GOT3 (cell line): Measurements from ENCODE around the gene DNMT3A.
A peak's percentile ranks its signal among the peaks of the same experiment; 100 is the strongest.

ENCODE experiments used
- DNase-seq: peaks from one replicate; lab custom pipeline; 2025; ENCODE audit warnings: mixed read lengths; lab: John Stamatoyannopoulos, UW

Gene DNMT3A

GRCh38 chr2:25341753-25342371 is at the start of gene DNMT3A:
Gene DNMT3A, minus strand, starts transcription at chr2:25341925. Its CDS starts 27,941 bp downstream, at chr2:25313984.
- no peak for DNase-seq

GRCh38 chr2:25389161-25389560 is 47.4 kb upstream of the DNMT3A start:
- DNase-seq = no peak

GRCh38 chr2:25388491-25388890 is 46.8 kb upstream of the DNMT3A start:
- no peak for DNase-seq

GRCh38 chr2:25387876-25388449 is 46.2 kb upstream of the DNMT3A start:
- DNase-seq = no peak

- DNase-seq = no peak
Observed at GRCh38 chr2:25386971-25387875, 45.5 kb upstream of the DNMT3A start.

- no peak for DNase-seq
Observed at GRCh38 chr2:25385910-25386309, 44.2 kb upstream of the DNMT3A start.

- DNase-seq = no peak
Observed at GRCh38 chr2:25383806-25384205, 42.1 kb upstream of the DNMT3A start.

- no peak for DNase-seq
Observed at GRCh38 chr2:25381502-25381901, 39.8 kb upstream of the DNMT3A start.

GRCh38 chr2:25380586-25381375 is 39.1 kb upstream of the DNMT3A start:
- DNase-seq = no peak

GRCh38 chr2:25380023-25380422 is 38.3 kb upstream of the DNMT3A start:
- no peak for DNase-seq

- DNase-seq = no peak
Observed at GRCh38 chr2:25379535-25379934, 37.8 kb upstream of the DNMT3A start.

- DNase-seq = no peak
Observed at GRCh38 chr2:25378731-25379490, 37.2 kb upstream of the DNMT3A start.

- DNase-seq = no peak
Observed at GRCh38 chr2:25377822-25378421, 36.2 kb upstream of the DNMT3A start.

- peak; percentile 46 for DNase-seq
Observed at GRCh38 chr2:25376750-25377621, 35.3 kb upstream of the DNMT3A start.

GRCh38 chr2:25375989-25376545 is 34.3 kb upstream of the DNMT3A start:
- DNase-seq = no peak

GRCh38 chr2:25375371-25375988 is 33.8 kb upstream of the DNMT3A start:
- no peak for DNase-seq

- DNase-seq = no peak
Observed at GRCh38 chr2:25374827-25375226, 33.1 kb upstream of the DNMT3A start.

- DNase-seq = no peak
Observed at GRCh38 chr2:25374411-25374810, 32.7 kb upstream of the DNMT3A start.
